ENCODE data around the gene SORD.
"Not testable (repeated sequence)": the region's sequence is repeated elsewhere in the genome, so short reads cannot be mapped to it uniquely, and the experiment has no call there.

GRCh38 chr15:45034087-45034486, 11.1 kb downstream of the SORD start:
- not testable (repeated sequence) for TF ChIP-seq CTCF, POLR2A (IDR thresholded peaks at IDR 0.05)

Data from vagina (tissue), 2 donors.